Thyroid gland (tissue), 4 donors: Measurements from ENCODE around the gene FCGBP. TPM values are rescaled to one million over a fixed set of nuclear protein-coding genes. Genes with fewer than 3 reads are reported as not detected.

Experiments
- total RNA-seq, 4 donors: library from RNA; depleted of rRNA; stranded (reverse); fragments of >200 nt; gene quantifications; one replicate each; pipeline ENCODE4 v1.2.3, GENCODE V29; 2016

The FCGBP gene
- total RNA-seq, 4 donors from 2014 or later: 213 to 975 (median 755) TPM

Other genes starting within 250 kb of the FCGBP start
- not detected for gene LGALS14, start 230.2 kb downstream of the FCGBP start, total RNA-seq
- not detected for gene CLC, start 196.6 kb downstream of the FCGBP start, total RNA-seq
- not detected for gene LEUTX, start 155.8 kb downstream of the FCGBP start, total RNA-seq
- gene DYRK1B, start 100.5 kb downstream of the FCGBP start, total RNA-seq: 10 to 100 TPM; 15.6 to 31.2 (median 22.6) TPM
- 100 to 1,000 TPM in 1 of 4 donors, 10 to 100 TPM in 3; 80.9 to 118 (median 91.1) TPM for gene FBL, start 88.3 kb downstream of the FCGBP start, total RNA-seq
- 100 to 1,000 TPM; 120 to 220 (median 166) TPM for gene PSMC4, start 36.5 kb upstream of the FCGBP start, total RNA-seq
- gene ZNF546, start 62.4 kb upstream of the FCGBP start, total RNA-seq: 10 to 100 TPM in 2 of 4 donors, 1 to 10 TPM in 2; 8.4 to 13.3 (median 10.2) TPM
- gene ZNF780B, start 121.6 kb upstream of the FCGBP start, total RNA-seq: 10 to 100 TPM; 22.3 to 44.6 (median 30.9) TPM
- gene ZNF780A, start 156.3 kb upstream of the FCGBP start, total RNA-seq: 10 to 100 TPM; 26.8 to 60.1 (median 33.8) TPM